ENCODE results near the gene F11.
"Not testable (repeated sequence)": the region's sequence is repeated elsewhere in the genome, so short reads cannot be mapped to it uniquely, and the experiment has no call there.

Gene F11

DNA sequence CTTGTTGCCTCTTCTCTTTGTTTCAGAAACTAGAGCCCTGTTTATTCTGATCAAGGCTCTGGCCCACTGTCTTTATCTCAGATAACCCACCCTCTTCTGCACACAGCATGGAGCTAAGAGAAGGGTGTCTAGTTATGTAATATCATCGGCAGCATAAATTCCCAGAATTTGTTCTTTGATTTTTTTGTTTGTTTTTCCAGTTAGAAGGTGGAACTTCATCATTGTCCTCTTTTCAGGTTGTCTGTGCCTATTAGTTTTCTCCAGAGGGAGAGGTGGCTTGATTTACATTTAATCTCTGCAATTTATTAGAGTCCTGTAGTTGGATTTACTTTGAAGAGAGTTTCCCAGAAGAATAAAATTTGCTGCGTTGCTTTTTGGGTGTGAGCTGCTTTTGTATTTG, 15.2 kb upstream of the F11 start:
- no peak for DNase-seq

DNA sequence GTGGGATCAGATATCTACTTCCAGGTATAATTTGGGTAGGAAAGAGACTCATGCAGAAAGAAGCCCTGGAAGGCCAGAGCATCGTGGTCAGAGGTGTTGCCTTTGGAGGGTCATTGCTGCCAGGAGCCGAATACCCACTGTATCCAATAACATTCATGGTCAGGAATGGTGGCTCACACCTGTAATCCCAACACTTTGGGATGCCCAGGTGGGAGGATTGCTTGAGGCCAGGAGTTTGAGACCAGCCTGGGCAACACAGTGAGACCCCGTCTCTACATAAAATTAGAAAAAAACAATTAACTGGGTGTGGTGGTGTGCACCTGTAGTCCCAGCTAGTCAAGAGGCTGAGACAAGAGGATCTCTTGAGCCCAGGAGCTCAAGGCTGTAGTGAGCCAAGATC, 10.9 kb upstream of the F11 start:
- DNase-seq = no peak

DNA sequence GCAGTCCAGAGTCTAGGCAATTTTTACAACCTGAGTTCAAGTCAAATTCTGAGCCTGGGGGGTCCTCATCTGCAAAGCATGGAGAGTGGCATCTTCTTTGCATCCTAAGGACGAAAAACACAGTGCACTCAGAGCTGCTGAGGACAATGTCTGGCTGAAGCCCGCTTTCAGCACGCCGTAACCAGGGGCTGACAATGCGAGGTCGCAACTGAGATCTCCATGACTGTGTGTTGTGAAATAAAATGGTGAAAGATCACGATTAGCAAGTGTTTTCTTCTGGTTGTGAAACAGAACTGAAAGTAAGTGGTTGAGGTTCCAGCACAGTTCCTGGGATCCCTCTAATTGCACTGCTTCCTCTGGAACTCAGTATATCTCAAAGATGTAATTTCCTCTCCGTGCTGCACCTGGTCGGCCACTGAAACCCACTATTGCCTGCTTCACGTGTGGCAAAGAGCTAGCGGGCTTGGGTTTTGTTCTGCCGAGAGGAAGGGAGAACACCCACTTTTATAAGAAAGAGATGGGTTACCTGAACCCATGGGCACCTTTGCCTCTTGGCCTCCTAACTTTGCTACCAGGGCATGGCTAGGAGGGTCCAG, 7.7 kb upstream of the F11 start:
- DNase-seq = no peak

DNA sequence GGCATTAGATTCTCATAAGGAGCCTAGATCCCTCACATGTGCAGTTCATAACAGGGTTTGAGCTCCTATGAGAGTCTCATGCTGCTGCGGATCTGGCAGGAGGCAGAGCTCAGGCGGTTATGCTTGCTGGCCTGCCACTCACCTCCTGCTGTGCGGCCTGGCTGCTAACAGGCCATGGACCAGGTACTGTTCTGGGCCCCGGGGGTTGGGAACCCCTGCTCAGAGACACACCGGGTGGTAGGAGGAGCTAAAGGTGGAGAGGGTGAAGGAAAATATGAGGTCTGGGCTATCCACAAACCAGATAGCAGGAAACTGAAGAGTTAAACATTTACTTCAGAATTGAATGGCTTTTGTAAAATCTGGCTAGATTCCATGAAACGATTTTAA, 5.9 kb upstream of the F11 start:
- no peak for DNase-seq

DNA sequence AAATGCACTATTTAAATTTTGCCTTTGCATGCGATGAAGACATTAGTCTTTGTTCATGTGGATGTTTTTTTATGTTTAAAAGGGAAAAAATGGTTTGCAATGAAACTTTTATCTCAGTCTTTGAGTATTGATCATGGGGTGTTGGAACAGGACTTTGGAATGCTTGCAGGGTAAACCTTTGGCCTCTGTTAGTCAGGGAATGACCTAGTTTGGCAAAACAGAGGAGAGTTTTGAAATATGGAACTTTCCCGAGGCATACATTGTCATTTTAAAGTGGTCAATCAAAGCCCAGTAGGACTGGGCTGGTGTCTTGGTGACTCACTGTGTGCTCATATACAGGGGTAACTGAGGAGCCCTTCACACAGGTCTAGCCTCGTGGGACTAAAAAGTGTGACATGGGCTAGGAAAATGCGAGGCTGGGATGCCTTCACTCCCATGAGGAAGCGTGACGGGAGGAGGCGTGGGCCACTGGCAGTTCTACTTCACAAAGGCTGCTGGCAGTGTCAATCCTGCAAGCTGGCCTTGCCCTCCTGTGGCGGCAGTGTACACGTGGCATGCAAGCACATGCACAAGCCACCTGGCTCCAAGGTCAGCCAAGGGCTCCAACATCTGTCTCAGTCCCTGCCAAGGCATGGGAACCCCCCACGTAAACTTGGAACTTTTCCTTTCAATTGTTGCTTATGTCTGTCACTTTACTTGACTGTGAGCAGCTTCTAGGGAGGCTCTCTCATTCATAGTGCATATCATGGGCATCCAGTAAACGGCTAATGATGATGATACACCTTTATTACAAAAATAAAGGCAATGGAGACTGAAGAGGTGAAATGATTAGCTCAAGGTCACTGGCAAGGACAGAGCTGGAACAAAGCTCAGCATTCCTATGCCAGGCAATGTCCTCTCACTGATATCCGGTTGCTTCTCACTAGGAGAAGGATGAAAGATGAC, 5.2 kb upstream of the F11 start:
- DNase-seq = no peak

DNA sequence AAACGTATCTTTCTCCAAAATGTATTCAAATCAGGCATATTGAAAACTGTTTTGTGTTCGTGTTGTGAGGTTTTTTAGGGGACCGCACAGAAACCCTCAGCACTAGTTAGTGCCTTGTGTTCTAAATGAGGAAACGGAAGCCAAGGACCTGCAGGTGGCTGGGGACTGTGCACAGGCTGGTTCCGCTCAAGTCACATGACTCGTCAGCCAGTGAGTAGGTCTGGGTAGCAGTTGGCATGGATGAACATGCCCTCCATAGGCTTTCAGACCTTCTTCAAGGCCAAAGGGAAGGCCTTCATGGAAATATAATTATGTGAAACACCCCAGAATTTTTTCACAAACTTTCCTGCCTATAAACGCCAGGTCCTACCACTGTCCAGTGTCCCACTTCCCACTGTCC, 1.3 kb upstream of the F11 start:
- no peak for DNase-seq

DNA sequence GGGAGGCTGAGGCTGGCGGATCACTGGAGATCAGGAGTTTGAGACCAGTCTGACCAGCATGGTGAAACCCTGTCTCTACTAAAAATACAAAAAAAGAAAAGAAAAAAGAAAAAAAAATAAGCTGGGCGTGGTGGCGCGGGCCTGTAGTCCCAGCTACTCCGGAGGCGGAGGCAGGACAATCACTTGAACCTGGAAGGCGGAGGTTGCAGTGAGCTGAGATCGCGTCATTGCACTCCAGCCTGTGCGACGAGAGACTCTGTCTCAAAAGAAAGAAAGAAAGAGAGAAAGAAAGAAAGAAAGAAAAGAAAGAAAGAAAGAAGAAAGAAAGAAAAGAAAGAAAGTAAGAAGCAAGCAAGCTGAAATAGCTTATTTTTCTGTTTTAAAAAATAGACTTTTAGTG, 739 bp upstream of the F11 start:
- DNase-seq = not testable (repeated sequence)

DNA sequence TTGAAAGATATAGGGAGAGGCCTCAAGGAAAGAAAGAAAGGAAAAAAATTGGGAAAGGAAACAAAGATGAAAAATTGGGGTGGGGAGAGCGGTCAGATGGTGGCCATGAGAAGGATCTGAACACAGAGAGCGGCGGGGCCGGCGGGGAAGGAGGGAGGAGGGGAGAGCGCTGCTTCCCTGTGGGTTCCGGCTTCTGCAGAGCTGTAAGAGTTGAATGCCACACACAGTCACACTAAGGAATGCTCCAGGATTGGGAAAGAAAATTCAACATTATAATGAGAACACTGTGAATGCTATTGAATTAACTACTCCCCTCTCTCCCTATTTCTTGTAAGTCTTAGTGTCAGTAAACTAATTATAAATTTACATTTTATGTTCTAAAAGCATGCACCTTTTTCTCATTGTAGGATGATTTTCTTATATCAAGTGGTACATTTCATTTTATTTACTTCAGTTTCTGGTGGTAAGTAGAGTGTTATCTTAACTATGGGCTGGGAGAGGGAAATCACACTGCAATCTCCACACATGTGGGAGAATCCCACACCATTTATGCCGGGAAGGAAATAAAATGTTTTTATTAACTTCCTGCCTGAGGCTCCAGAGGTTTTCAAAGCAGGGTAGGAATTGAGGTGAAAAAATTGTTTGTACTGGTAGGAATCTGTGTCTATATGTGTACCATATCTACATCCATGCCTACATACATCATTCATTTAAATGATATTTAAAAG, 904 bp downstream of the F11 start:
- no peak for DNase-seq

DNA sequence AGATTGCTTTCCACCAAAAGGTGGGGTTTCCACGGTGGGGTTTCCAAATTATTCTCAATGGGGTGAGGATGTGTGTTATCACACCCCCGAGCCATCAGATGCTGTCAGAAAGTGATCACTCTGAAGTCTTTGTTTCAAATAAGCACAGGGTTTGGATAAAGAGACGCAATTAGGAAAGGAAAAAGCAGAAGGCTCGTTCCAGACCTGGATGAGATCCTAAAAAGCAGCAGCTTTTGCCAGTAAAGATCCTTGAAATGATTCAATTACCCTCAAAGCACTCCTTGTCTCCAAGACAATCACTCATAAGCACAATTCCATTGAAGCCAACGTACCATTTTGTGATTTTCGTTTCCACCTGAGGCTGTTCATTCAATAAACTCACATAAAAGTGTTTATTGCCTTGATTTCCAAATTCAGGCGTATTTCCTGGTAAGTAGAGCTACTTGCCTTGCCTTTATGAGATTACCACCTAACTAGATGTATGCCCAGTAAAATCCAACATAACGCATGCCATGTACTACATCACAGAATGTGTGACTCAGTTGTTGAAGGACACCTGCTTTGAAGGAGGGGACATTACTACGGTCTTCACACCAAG, 5.2 kb downstream of the F11 start:
- no peak for DNase-seq

DNA sequence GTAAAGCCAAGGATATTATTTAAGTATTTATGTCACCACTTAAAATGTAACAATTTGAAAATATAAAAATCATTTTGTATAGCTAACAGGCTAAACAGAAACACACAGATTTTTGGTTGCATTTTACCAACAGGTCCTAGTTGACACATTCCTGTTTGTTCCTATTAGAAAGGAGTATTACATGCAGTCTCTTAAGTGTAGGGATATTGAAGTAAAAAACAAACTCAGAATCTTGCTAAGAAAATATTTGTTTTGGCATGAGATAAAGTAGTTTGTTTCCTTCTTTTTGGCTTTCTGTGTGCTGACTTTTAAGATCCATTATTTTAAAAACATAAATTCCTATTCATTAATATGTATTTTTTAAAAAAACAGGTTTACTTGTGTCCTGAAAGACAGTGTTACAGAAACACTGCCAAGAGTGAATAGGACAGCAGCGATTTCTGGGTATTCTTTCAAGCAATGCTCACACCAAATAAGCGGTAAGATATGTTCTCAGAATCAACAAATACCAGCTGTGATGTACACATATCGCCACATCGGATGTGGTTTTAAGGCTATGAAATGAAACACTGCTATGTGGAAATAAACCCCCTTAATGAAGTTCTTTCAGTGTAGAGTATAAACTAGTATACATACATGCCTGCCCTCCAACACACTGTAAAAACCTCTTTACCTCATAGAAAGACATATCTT, 6.9 kb downstream of the F11 start:
- no peak for DNase-seq

DNA sequence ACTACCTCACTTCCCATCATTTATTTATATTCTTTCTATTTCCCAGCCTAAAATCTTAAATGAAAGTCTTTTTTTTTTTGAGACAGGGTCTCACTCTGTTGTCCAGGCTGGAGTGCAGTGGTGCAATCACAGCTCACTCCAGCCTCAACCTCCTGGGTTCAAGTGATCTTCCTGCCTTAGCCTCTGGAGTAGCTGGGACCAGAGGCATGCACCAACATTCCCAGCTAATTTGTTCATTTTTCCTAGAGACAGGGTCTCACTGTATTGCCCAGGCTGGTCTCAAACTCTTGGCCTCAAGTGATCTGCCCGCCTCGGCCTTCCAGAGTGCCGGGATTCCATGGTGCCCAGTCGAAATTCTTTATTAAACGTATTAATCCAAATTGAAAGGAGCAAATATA, 7.4 kb downstream of the F11 start:
- not testable (repeated sequence) for DNase-seq

DNA sequence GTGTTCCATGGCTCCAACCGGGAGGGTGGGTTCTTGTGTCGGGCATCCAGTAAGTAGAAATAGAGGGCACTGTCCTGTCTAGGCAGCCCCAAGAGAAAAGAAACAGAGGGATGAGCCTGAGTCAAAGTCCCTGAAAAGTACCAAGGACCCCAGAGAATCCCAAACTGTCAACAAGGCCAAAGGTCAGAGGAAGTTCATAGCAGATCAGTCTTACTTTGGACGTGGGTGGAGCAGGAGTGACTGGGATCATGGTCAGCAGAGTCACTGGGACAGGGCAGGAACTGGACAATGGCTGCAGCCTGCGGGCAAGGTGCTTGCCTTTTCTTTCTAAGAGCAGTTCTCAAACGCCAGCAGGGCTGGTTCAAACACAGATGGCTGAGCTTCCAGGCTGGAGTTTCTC, 17.3 kb downstream of the F11 start:
- DNase-seq = no peak

DNA sequence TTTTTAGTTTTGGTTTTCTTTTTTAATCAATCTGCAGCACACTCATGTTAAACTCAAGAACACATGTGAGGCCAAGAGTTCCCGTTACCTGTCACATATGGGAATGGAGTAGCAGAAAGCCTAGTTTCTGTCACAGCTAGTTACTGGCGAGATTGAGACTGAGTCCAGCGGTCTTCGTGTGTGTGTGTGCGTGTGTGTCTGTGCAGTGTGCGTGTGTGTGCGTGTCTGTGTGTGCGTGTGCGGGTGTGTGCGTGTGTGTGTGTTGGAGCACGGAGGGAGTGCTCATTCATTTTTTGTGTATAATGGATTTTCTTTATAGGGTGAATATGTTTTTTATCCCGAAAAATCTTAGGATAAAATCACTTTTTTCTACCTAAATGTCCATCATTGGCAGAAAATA, 19.2 kb downstream of the F11 start:
- no peak for DNase-seq

DNA sequence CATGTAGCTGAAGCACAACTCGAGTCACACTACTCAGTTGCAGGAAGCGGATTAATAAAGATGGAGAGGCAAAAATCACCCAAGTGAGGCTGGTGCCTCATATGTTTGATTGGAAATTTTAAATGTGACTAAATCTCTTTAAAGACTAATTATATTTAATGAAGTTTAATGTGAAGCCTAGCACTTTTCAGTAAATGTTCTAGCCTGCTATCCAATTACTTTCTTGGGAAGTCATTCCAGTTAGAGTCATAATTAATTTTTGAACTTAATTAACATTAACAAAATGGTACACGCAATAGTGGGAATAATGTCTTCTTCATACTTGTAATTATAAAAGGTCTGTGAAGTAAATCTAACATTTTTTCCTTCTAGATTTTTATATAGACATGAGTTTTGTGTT, 20.6 kb downstream of the F11 start:
- DNase-seq = no peak

DNA sequence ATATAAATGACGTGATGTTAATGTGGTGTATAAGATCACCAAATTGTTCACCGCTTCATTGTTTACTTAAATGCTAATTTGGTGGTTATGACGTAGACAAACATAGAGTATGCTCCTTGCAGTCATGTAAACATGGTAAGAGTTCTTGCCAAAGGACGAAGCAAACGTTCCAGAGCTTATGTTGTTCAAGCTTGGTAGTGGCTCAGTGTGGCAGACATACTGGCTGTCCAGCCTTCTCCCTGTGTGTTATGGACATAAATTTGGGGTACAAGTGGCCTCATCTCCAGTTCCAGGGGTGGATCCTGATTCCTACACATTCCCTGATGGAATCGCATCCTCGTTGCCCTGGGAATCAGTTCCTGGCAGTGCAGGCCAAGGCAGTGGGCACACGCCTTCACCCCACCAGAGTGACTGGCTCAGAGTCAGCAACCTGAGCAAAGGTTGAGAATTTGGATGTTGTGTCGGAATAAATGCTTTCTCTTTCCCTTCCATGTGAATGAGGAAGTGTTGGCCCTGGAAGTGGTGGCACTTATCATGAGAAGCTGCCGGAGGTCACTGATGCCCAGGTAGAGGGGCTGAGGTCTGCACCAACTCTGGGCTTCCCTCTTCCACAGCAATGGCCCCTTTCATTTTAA, 25.4 kb downstream of the F11 start:
- DNase-seq = no peak

DNA sequence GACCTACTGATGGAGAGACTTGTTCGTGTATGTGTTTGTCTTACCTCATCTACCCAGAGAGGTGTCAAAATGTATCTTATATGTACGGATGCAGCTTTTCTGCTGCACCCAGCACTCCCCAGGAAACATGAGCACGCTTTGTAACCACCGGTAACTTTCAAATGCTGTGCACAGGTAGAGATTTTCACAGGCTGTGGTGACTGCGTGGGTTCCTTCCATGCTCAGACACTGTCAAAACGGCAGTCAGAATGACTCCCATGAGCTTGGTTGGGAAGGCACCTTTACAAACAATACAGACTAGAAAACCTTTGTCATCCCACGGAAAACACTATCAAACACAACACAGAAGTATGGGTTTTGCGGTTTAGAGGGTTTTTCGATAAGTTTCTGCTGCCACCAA, 28.2 kb downstream of the F11 start:
- DNase-seq = no peak

DNA sequence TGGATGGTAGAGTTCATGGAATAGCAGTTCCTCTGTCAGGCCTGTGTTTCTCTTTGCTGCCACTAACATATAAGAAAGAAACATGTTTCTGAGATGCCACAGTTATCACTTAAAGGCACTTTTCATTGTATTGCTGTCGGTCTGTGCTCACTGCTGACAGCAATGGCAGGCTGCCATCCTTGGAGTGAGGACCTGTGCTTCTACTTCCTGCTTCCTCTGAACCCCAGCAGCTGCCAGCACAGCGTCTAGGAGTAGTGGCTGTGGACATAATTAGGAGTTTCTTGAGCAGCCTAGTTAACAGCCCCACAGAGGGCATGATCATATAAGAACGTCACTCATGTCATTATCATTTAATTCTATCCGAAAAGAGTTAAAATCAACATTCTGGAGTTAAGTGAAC, 30.5 kb downstream of the F11 start:
- DNase-seq = no peak

DNA sequence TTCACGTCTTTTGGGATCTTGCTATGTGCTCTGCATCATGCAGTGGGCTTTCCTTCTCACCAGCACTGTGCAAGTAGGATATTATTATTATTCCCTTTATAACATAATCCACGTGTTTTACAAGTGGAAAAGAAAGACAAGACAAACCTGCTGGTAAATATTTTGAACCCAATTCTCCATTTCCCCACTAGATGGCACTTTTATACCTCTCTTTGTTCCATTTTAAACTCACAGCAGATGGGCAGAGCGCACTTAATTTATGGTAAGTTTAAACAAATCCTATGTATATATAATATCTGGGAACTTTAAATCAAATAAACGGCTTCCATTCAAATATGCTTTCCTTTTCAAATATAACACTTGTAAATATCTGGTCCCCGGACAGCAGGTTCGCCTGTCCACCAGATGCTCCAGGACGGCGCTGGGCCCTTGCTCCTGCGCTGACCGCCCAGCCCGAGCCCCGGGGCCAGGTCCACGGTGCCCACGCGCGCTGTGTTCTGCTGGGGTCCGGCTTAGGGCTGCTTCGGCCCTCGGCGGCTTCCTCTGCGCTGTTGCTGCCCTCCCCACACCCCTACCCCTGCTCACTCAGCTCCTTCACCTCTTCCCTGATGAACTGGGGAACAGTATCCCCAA, 31.1 kb downstream of the F11 start:
- no peak for DNase-seq

DNA sequence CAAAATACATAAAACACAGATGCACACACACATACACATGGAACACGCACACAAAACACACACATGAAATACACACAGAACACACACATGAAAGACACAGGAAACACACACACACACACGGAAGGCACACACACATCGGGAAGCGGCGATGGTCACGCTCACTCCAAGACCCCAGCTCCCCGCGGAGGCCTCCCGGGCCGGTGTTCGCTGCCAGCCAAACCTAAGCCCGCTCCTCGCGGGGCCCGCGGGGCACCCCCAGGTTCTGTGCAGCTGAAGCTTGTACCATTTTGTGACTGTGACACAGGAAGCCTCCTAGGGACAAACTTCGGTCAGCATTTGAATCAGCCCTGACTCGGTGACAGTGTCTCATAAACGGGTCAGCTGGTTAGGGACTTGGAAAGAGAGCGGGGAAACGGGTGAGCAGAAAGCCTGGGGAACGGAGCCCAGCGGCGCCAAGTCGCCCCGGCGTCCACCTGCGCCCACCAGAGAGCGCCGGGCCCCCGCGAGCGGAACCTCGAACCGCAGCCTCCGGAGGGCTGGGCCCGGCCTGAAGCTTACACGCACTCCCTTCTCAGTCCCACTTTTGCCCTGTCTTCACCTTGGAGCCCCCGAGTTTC, 32.1 kb downstream of the F11 start:
- no peak for DNase-seq

DNA sequence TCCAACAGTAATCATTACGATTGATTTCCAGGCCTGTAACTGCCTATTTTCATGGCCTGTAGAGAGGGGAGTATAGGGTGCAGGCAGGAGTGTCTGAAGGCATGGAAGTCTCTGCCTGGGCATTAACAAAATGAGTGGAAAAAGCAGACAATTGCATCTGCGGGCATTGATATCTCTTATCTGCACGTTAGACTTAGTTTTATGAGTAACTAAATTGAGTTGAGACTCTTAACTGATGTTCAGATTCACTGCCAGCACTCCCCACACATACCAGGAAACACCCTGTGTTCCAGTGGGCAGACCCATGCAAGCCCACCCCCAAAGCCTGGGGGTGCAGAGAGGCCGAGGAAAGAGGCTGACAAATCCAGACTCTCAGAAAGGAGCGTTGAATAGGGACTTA, 33.3 kb downstream of the F11 start:
- DNase-seq = no peak

DNA sequence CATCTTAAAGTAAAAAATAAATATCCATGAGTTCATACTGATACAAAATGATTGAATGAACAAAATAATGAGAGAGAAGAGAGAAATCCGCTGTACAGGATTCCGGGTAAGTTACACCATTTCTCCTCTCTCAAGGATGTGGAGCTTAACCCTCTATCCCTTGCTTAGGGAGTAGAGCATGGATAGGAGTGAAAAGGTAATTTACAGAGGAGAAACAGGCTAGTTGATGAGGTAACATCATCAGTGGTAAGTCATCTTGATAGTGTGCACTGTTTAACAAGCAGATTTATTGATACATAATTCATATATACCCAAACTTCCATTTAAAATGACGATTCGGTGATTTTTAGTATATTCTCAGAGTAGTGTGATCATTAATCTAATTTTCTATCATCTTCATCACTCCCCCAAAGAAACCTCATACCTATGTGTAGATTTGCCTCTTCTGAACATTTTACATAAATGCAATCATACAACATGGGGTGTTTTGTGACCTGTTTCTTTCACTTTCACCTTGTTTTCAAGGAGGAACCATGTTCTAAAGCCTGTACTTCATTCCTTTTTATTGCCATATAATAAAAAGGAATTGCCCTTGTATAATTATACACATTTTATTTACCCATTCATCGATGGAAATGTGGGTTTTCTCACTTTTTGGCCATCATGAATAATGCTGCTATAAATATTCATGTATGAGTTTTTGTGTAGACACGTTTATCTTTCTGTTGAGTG, 34.8 kb downstream of the F11 start:
- no peak for DNase-seq

Measured in NCI-H524 treated with DMSO at 0.1 percent for 48 hours (cell line).